GM12872 (cell line): ENCODE measurements around the gene CABS1.

Source experiments
- CTCF ChIP-seq: IDR thresholded peaks from 3 replicates; pipeline ENCODE4 v1.5.1; 2011; ENCODE audit warnings: low read depth, mild to moderate bottlenecking, low read length, moderate library complexity; ENCODE audit not compliant: insufficient read depth

CABS1 gene

GRCh38 chr4:70334681-70335080, at the start of gene CABS1:
Gene CABS1, plus strand, starts transcription at chr4:70334981. Its CDS starts 59 bp downstream, at chr4:70335040.
- TF ChIP-seq CTCF: no peak

- no peak for TF ChIP-seq CTCF
Observed at GRCh38 chr4:70288651-70289050, 46.1 kb upstream of the CABS1 start.

DNA sequence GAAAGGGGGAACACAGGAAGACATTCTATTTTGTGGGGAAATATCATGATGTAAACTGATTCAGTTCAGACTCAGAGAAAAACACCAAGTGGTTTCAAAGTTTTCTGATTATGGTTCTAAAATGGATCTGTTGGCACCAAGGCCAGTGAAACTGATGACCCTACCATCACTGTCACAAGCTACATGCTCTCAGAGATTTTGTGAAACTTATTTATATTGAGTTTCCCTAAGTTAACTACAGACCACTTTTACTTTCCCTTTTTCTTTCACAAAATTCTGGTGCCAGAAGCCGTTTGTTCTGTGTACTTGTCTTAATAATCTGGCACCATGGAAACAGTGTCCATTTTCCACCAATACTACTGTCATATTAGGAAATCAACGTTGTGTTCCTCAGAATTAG, 43.4 kb upstream of the CABS1 start:
- TF ChIP-seq CTCF: no peak

DNA sequence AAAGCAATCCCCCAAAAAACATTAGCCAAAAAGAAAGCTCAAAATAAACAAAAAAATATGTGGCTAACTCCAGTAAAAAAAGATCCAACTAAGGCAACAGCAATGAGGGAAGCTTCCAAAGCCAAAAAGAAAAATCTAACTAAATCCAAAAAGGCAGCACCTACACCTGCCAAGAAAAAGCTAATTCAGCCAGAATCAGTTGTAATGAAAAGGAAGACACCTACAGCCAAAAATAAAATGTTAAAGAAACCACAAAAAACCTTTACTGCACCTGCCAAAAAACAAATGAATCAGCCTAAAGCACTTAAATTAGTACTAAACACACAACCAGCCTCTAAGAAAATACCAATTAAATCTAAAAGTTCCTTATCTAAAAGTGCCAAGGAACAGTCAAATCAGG, 37.2 kb upstream of the CABS1 start:
- no peak for TF ChIP-seq CTCF

DNA sequence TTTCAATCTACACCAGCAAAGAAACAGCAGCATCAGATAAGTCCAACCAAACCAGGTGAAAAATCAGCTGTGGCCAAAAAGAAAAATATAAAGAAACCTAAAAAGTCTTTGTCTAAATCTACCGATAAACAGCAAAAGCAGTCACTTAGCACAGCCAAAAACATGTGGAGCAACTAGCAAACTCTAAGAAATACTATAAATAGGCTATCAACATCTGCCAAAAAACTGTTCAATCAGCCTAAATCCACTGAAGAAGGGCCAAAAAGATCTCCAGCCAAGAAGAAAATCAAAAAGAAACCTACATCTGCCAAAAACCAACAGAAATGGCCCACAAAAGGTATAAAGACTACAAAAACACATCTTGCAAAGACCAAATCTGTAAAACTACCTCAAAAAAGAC, 36.7 kb upstream of the CABS1 start:
- no peak for TF ChIP-seq CTCF

- TF ChIP-seq CTCF: no peak
Observed at GRCh38 chr4:70299643-70300042, 35.1 kb upstream of the CABS1 start.

GRCh38 chr4:70300215-70300614, 34.6 kb upstream of the CABS1 start:
- no peak for TF ChIP-seq CTCF

DNA sequence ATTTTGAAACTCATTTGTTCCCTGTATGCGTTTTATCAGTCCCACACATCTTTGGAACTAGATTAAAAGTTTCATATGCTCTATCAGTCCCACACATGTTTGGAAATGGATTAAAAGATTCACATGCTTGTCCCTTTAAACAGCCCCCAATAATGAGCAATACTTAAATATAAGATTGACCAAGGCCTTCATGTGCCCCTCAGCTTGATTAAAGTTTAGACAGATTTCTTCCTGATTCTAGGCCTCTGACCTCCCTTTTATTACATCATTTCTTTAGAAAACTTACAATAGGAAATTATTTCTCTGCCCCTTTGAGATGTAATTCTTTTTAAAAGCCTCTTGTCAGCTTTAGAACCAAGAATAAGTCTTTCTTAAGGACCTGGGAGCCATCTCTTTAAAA, 31.7 kb upstream of the CABS1 start:
- no peak for TF ChIP-seq CTCF
